ENCODE measurements around the gene AHNAK.

Gene AHNAK

DNA sequence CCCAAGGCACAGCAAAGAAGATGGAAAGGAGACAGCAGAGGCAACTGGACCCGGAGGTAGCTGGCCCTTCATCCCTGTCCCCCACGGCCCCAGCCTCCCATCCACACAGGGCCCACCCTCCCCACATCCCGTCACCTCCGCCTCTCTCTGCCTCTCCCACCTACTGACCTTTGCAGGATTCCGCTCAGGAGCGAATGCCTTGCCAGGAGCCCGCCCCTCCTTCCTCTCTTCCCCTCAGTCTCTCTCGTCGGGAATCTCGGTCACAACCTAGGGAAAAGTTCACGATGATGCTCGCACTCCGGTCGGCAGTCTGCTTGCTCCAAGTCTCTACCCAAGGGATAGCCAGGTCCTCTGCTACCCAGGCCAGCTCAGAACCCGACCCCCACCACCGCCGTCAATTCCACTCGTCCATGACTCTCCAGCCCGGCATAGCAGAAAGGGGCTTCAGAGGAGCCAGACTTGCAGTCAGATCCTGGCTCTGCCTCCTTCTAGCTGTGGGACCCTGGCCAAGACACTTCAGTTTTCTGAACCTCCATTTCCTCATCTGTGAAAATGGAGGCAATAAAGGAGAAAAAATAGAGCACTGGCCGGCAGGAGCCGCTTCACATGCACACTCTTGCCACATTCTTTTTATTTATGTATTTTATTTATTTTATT, 10.2 kb downstream of the AHNAK start:
- H3K4me3 ChIP-seq (replicated peaks in 1 of 2; ENCODE audit: low read depth in 2 of 2, low read length in 2 of 2), result no peak overlapping the region
- TF ChIP-seq, protein P1, sequence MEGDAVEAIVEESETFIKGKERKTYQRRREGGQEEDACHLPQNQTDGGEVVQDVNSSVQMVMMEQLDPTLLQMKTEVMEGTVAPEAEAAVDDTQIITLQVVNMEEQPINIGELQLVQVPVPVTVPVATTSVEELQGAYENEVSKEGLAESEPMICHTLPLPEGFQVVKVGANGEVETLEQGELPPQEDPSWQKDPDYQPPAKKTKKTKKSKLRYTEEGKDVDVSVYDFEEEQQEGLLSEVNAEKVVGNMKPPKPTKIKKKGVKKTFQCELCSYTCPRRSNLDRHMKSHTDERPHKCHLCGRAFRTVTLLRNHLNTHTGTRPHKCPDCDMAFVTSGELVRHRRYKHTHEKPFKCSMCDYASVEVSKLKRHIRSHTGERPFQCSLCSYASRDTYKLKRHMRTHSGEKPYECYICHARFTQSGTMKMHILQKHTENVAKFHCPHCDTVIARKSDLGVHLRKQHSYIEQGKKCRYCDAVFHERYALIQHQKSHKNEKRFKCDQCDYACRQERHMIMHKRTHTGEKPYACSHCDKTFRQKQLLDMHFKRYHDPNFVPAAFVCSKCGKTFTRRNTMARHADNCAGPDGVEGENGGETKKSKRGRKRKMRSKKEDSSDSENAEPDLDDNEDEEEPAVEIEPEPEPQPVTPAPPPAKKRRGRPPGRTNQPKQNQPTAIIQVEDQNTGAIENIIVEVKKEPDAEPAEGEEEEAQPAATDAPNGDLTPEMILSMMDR (IDR thresholded peaks at IDR 0.05; ENCODE audit: low read depth, low read length), result no peak
- no peak for DNase-seq (ENCODE audit: low read depth in 2 of 2)

DNA sequence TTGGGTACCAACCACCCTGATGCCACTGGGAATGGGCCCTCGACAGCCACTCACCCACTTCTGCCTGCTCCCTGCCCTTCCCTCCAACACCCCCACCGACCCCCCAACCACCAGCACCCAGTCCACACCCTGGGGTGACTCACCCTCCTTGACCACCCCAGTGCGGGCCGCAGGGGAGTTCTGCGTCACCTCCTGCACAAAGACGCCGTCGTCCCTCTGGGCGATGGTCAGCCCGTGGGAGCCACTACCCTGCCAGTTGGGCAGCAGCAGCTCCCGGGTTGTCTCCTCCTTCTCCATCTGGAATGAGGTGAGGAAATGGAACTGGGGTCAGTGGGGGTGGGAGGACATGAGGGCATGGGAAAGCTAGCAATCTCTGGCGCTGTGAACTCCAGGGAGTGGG, 10.8 kb downstream of the AHNAK start:
- no peak overlapping the region for H3K4me3 ChIP-seq (replicated peaks in 1 of 2; ENCODE audit: low read depth in 2 of 2, low read length in 2 of 2)
- TF ChIP-seq, protein P1 (IDR thresholded peaks at IDR 0.05; ENCODE audit: low read depth, low read length), result no peak
- DNase-seq (ENCODE audit: low read depth in 2 of 2), result no peak

GRCh38 chr11:62534779-62535545, 11.6 kb downstream of the AHNAK start:
- DNase-seq (ENCODE audit: low read depth in 2 of 2), result no peak
- no peak overlapping the region for H3K4me3 ChIP-seq (replicated peaks in 1 of 2; ENCODE audit: low read depth in 2 of 2, low read length in 2 of 2)
- TF ChIP-seq, protein P1 (IDR thresholded peaks at IDR 0.05; ENCODE audit: low read depth, low read length), result no peak

- no peak for DNase-seq (ENCODE audit: low read depth in 2 of 2)
- H3K4me3 ChIP-seq (replicated peaks in 1 of 2; ENCODE audit: low read depth in 2 of 2, low read length in 2 of 2), result no peak overlapping the region
- TF ChIP-seq, protein P1 (IDR thresholded peaks at IDR 0.05; ENCODE audit: low read depth, low read length), result no peak
These were observed 14.5 kb downstream of the AHNAK start for GRCh38 chr11:62532096-62532495.

- DNase-seq (ENCODE audit: low read depth in 2 of 2), result no peak
- TF ChIP-seq, protein P1 (IDR thresholded peaks at IDR 0.05; ENCODE audit: low read depth, low read length), result no peak
- H3K4me3 ChIP-seq (replicated peaks in 1 of 2; ENCODE audit: low read depth in 2 of 2, low read length in 2 of 2), result no peak overlapping the region
These were observed 29.8 kb downstream of the AHNAK start for GRCh38 chr11:62516736-62517371.

DNA sequence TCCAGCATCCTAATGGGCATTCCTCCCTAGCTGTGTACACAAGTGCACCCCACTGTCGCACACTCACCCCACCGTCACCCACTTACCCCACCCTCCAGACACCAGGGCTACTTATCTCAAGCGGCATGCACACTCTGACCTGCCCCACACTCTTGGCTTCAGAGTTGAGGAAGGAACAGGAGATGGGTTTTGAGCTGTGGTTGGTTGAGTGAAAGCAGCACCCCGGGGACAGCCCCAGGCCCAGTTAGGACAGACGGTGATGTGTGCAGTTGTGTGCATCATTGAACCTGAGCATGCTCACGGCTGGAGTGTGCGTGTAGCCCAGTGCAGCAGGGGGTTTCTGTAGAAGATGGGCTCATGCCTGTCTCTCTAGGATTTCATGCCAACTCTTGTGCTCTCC, 32.5 kb downstream of the AHNAK start:
- DNase-seq (ENCODE audit: low read depth in 2 of 2), result no peak
- no peak overlapping the region for H3K4me3 ChIP-seq (replicated peaks in 1 of 2; ENCODE audit: low read depth in 2 of 2, low read length in 2 of 2)
- TF ChIP-seq, protein P1 (IDR thresholded peaks at IDR 0.05; ENCODE audit: low read depth, low read length), result no peak
